HG02970 (cell line): ENCODE results near the gene RPS10.
"Not testable (repeated sequence)": the region's sequence is repeated elsewhere in the genome, so short reads cannot be mapped to it uniquely, and the experiment has no call there.

Experiments
- ATAC-seq: cut with Tn5 transposase; IDR thresholded peaks from one replicate; pipeline ENCODE4 v1.9.1; 2021; ENCODE audit warnings: mild to moderate bottlenecking, moderate library complexity, moderate number of reproducible peaks; ENCODE audit not compliant: unreplicated experiment, low FRiP score

RPS10 gene

GRCh38 chr6:34451192-34451591, 25.3 kb upstream of the RPS10 start:
- ATAC-seq = no peak

GRCh38 chr6:34447910-34448309, 22.0 kb upstream of the RPS10 start:
- no peak for ATAC-seq

GRCh38 chr6:34447386-34447785, 21.5 kb upstream of the RPS10 start:
- no peak for ATAC-seq

GRCh38 chr6:34445313-34445860, 19.5 kb upstream of the RPS10 start:
- no peak for ATAC-seq

GRCh38 chr6:34441526-34441925, 15.7 kb upstream of the RPS10 start:
- ATAC-seq = no peak

- no peak for ATAC-seq
Observed at GRCh38 chr6:34439442-34439841, 13.6 kb upstream of the RPS10 start.

GRCh38 chr6:34438705-34439104, 12.8 kb upstream of the RPS10 start:
- no peak for ATAC-seq

- no peak for ATAC-seq
Observed at GRCh38 chr6:34437644-34437970, 11.7 kb upstream of the RPS10 start.

- no peak for ATAC-seq
Observed at GRCh38 chr6:34436803-34437643, 11.2 kb upstream of the RPS10 start.

- ATAC-seq = no peak
Observed at GRCh38 chr6:34435916-34436315, 10.0 kb upstream of the RPS10 start.

- no peak for ATAC-seq
Observed at GRCh38 chr6:34425132-34425497, 754 bp downstream of the RPS10 start.

GRCh38 chr6:34424200-34425131, 1.4 kb downstream of the RPS10 start:
- no peak for ATAC-seq

- no peak for ATAC-seq
Observed at GRCh38 chr6:34423254-34423653, 2.6 kb downstream of the RPS10 start.

- no peak for ATAC-seq
Observed at GRCh38 chr6:34418367-34418766, 7.5 kb downstream of the RPS10 start.

GRCh38 chr6:34416877-34417371, 8.9 kb downstream of the RPS10 start:
- ATAC-seq = no peak

GRCh38 chr6:34414999-34415858, 10.6 kb downstream of the RPS10 start:
- ATAC-seq = no peak

- ATAC-seq = no peak
Observed at GRCh38 chr6:34412643-34413214, 13.1 kb downstream of the RPS10 start.

- no peak for ATAC-seq
Observed at GRCh38 chr6:34412016-34412415, 13.9 kb downstream of the RPS10 start.

- ATAC-seq = not testable (repeated sequence)
Observed at GRCh38 chr6:34407915-34408314, 18.0 kb downstream of the RPS10 start.

GRCh38 chr6:34396518-34396917, 29.4 kb downstream of the RPS10 start:
- ATAC-seq = no peak
